ENCODE data around the gene ACTR2.

DNA sequence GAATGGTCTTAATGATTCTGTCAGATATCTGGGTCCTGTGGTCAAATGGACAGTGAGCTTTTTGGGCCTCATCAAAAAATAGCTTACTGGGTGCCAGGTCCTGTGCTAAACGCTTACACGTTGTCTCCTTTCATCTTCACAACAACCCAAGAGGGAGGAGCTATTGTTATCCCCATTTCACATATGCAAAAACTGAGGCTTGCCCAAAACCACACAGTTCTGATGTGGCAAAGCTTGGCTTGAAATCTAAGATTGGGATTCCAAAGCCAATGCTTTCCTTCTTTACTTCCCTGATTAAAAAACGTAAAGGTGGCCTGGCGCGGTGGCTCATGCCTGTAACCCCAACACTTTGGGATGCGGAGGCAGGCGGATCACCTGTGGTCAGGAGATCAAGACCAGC lies 69.3 kb downstream of the ACTR2 start:
- TF ChIP-seq, protein P1, sequence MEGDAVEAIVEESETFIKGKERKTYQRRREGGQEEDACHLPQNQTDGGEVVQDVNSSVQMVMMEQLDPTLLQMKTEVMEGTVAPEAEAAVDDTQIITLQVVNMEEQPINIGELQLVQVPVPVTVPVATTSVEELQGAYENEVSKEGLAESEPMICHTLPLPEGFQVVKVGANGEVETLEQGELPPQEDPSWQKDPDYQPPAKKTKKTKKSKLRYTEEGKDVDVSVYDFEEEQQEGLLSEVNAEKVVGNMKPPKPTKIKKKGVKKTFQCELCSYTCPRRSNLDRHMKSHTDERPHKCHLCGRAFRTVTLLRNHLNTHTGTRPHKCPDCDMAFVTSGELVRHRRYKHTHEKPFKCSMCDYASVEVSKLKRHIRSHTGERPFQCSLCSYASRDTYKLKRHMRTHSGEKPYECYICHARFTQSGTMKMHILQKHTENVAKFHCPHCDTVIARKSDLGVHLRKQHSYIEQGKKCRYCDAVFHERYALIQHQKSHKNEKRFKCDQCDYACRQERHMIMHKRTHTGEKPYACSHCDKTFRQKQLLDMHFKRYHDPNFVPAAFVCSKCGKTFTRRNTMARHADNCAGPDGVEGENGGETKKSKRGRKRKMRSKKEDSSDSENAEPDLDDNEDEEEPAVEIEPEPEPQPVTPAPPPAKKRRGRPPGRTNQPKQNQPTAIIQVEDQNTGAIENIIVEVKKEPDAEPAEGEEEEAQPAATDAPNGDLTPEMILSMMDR (IDR thresholded peaks at IDR 0.05) = no peak
- no peak for TF ChIP-seq ZFX (IDR thresholded peaks at IDR 0.05; ENCODE audit: borderline replicate concordance)
